NCI-H446 (cell line): ENCODE data around the gene TMEM187.

ENCODE experiments used
- DNase-seq, 2 experiments: peaks; one replicate each; lab custom pipeline; 2025; lab: John Stamatoyannopoulos, UW

The TMEM187 gene

GRCh38 chrX:153954558-153955227 lies 17.9 kb upstream of the TMEM187 start:
- DNase-seq = no peak

- DNase-seq = no peak
These were observed 17.3 kb upstream of the TMEM187 start for GRCh38 chrX:153955228-153955732.

GRCh38 chrX:153956044-153956907 lies 16.3 kb upstream of the TMEM187 start:
- DNase-seq = no peak

- no peak for DNase-seq
These were observed 15.3 kb upstream of the TMEM187 start for GRCh38 chrX:153957224-153957623.

- DNase-seq = no peak
These were observed 13.9 kb upstream of the TMEM187 start for GRCh38 chrX:153958605-153959004.

GRCh38 chrX:153959649-153960048 lies 12.9 kb upstream of the TMEM187 start:
- no peak for DNase-seq

- DNase-seq = no peak
These were observed 12.5 kb upstream of the TMEM187 start for GRCh38 chrX:153960077-153960476.

- DNase-seq = no peak
These were observed 11.8 kb upstream of the TMEM187 start for GRCh38 chrX:153960786-153961185.

- DNase-seq = no peak
These were observed 11.3 kb upstream of the TMEM187 start for GRCh38 chrX:153961292-153961691.

GRCh38 chrX:153963546-153963945 lies 9.0 kb upstream of the TMEM187 start:
- DNase-seq = no peak

- no peak for DNase-seq
These were observed 8.4 kb upstream of the TMEM187 start for GRCh38 chrX:153964105-153964504.

GRCh38 chrX:153965406-153965805 lies 7.1 kb upstream of the TMEM187 start:
- no peak for DNase-seq

- no peak for DNase-seq
These were observed 6.3 kb upstream of the TMEM187 start for GRCh38 chrX:153966283-153966688.

- DNase-seq = no peak
These were observed 5.6 kb upstream of the TMEM187 start for GRCh38 chrX:153966841-153967535.

- no peak for DNase-seq
These were observed 4.9 kb upstream of the TMEM187 start for GRCh38 chrX:153967536-153968224.

GRCh38 chrX:153968255-153968654 lies 4.3 kb upstream of the TMEM187 start:
- DNase-seq = no peak

GRCh38 chrX:153968754-153969124 lies 3.8 kb upstream of the TMEM187 start:
- DNase-seq = no peak

- DNase-seq = no peak
These were observed 3.2 kb upstream of the TMEM187 start for GRCh38 chrX:153969125-153969903.

GRCh38 chrX:153969904-153970356 lies 2.6 kb upstream of the TMEM187 start:
- no peak for DNase-seq

- DNase-seq = peak in 1 of 2 experiments; percentile 61
These were observed 2.0 kb upstream of the TMEM187 start for GRCh38 chrX:153970357-153971123.
